CD4-positive, alpha-beta T cell treated with Interleukin-2 at 100 ng/mL for 4 hours (primary cell): ENCODE measurements around the gene BRAT1.

Experiments used
- DNase-seq: peaks from one replicate; pipeline ENCODE4 v3.0.0-alpha.2; 2020; ENCODE audit warnings: low spot score

BRAT1 gene

GRCh38 chr7:2559283-2559950 is 4.1 kb upstream of the BRAT1 start:
- DNase-seq: peak; percentile 26

- DNase-seq: peak; percentile 91
Observed at GRCh38 chr7:2558629-2559282, 3.4 kb upstream of the BRAT1 start, which contains the start of gene IQCE. TSS of gene IQCE (plus strand) at chr7:2558979. CDS start at chr7:2559182, 203 bp downstream.

- no peak for DNase-seq
Observed at GRCh38 chr7:2554661-2555111, 638 bp downstream of the BRAT1 start.

GRCh38 chr7:2553831-2554581 is 1.3 kb downstream of the BRAT1 start:
- DNase-seq: no peak

GRCh38 chr7:2553108-2553507 is 2.2 kb downstream of the BRAT1 start:
- no peak for DNase-seq

- no peak for DNase-seq
Observed at GRCh38 chr7:2551418-2551817, 3.9 kb downstream of the BRAT1 start.

GRCh38 chr7:2546776-2547586 is 8.3 kb downstream of the BRAT1 start:
- no peak for DNase-seq

- DNase-seq: no peak
Observed at GRCh38 chr7:2545746-2546425, 9.4 kb downstream of the BRAT1 start.

- DNase-seq: no peak
Observed at GRCh38 chr7:2544541-2545188, 10.7 kb downstream of the BRAT1 start.

- no peak for DNase-seq
Observed at GRCh38 chr7:2542916-2543871, 12.1 kb downstream of the BRAT1 start.

- DNase-seq: no peak
Observed at GRCh38 chr7:2542011-2542915, 13.1 kb downstream of the BRAT1 start.

- DNase-seq: no peak
Observed at GRCh38 chr7:2541291-2542010, 13.9 kb downstream of the BRAT1 start.

- no peak for DNase-seq
Observed at GRCh38 chr7:2540641-2541051, 14.7 kb downstream of the BRAT1 start.

GRCh38 chr7:2540133-2540532 is 15.2 kb downstream of the BRAT1 start:
- no peak for DNase-seq

- DNase-seq: no peak
Observed at GRCh38 chr7:2539031-2539911, 16.1 kb downstream of the BRAT1 start.

GRCh38 chr7:2537981-2538851 is 17.1 kb downstream of the BRAT1 start:
- DNase-seq: no peak
